CD4-positive, CD25-positive, alpha-beta regulatory T cell (primary cell): ENCODE data around the gene TH. TPM values are rescaled to one million over a fixed set of nuclear protein-coding genes. Genes with fewer than 3 reads are reported as not detected.
"Not testable (repeated sequence)": the region's sequence is repeated elsewhere in the genome, so short reads cannot be mapped to it uniquely, and the experiment has no call there.

ENCODE experiments used
- ATAC-seq, 2 donors: fragments of 150-1000 bp; cut with Tn5 transposase; one replicate each; pipeline ENCODE4 v1.10.0; 2021; ENCODE audit warnings: low read depth in 2 of 2, moderate number of reproducible peaks in 2 of 2, moderate library complexity in 1 of 2
- DNase-seq, 3 donors: peaks; one replicate each; pipeline versions ENCODE4 v3.0.0 to v3.0.0-alpha.2; 2012 to 2022; ENCODE audit warnings: mixed read lengths in 1 of 3
- H3K27ac ChIP-seq: one replicate; pipeline ENCODE4 v1.7.0; 2013; ENCODE audit warnings: mild to moderate bottlenecking, low read length; ENCODE audit not compliant: insufficient read depth, poor library complexity, severe bottlenecking
- H3K27me3 ChIP-seq: one replicate; pipeline ENCODE4 v1.7.0; 2013; ENCODE audit warnings: low read length; ENCODE audit not compliant: control insufficient read depth, insufficient read depth
- H3K36me3 ChIP-seq: one replicate; pipeline ENCODE4 v1.7.0; 2013; ENCODE audit warnings: mild to moderate bottlenecking, low read length, moderate library complexity; ENCODE audit not compliant: control insufficient read depth, insufficient read depth
- H3K4me1 ChIP-seq: 2 replicates; pipeline ENCODE4 v1.7.0; 2013; ENCODE audit warnings: mild to moderate bottlenecking, low read length; ENCODE audit not compliant: insufficient read depth, control insufficient read depth, poor library complexity, severe bottlenecking
- H3K4me3 ChIP-seq: one replicate; pipeline ENCODE4 v1.7.0; 2013; ENCODE audit warnings: low read depth, mild to moderate bottlenecking, low read length, moderate library complexity
- H3K9me3 ChIP-seq, 2 experiments: 1 replicate in 1 of 2; 2 replicates in 1 of 2; pipeline ENCODE4 v1.7.0; 2013; ENCODE audit warnings: low read length in 2 of 2, mild to moderate bottlenecking in 1 of 2, moderate library complexity in 1 of 2; ENCODE audit not compliant: control insufficient read depth in 2 of 2
- H3K27ac Mint-ChIP-seq, 3 donors: one replicate each; pipeline ENCODE4 v1.8.0; 2020 to 2022; ENCODE audit warnings: mild to moderate bottlenecking in 3 of 3, mixed read lengths in 3 of 3, moderate library complexity in 2 of 3
- H3K27me3 Mint-ChIP-seq: one replicate; pipeline ENCODE4 v1.8.0; 2022; ENCODE audit warnings: mild to moderate bottlenecking, mixed read lengths
- H3K36me3 Mint-ChIP-seq: one replicate; pipeline ENCODE4 v1.8.0; 2020; ENCODE audit warnings: mixed read lengths
- H3K4me1 Mint-ChIP-seq, 4 donors: one replicate each; pipeline ENCODE4 v1.8.0; 2020 to 2022; ENCODE audit warnings: mixed read lengths in 4 of 4, mild to moderate bottlenecking in 1 of 4
- H3K4me3 Mint-ChIP-seq, 4 donors: one replicate each; pipeline ENCODE4 v1.8.0; 2020 to 2022; ENCODE audit warnings: mild to moderate bottlenecking in 4 of 4, mixed read lengths in 4 of 4, moderate library complexity in 3 of 4
- H3K9me3 Mint-ChIP-seq, 7 donors: one replicate each; pipeline ENCODE4 v1.8.0; 2020 to 2022; ENCODE audit warnings: mixed read lengths in 7 of 7, mild to moderate bottlenecking in 3 of 7, moderate library complexity in 2 of 7
- polyA plus RNA-seq, 4 donors: library from polyadenylated mRNA; unstranded; fragments of 300-500 nt; fragmentation: Illumina TruSeq; gene quantifications; one replicate each; pipeline ENCODE4 v1.2.3, GENCODE V29; 2021
- total RNA-seq: library from RNA; stranded (reverse); gene quantifications from one replicate; pipeline ENCODE4 v1.2.3, GENCODE V29; 2022

The TH gene
- total and polyA plus RNA-seq, 5 donors from 2014 or later = not detected

DNA sequence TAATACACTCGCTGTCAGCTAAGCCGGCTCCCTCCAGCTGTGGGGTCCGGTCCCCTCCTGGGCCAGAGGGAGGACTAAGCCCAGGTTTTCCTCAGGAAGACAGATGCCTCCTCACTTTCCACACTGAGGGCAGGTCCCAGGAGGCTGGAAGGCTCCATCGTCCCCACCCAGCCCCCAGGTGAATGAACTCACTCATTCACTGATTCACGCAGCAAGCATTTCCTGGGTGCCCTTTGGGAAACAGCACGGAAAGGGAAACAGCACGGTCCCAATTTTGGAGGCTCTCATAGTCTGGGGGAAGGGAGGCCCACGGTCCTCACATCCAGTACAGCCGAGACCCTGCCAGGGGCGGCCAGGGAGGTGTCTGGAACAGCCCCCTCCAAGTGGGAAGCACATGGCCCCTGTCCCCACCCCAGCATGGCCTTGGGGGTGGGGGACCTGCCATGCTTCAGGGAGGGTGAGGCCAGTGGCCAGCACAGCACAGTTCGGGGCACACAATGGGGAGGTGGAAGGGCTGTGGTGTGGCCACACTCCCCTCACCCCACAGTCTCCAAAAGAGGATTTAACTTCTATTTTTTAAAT, 9.3 kb upstream of the TH start:
- Mint-ChIP-seq H3K27ac (no peak overlapping the region), H3K4me3 (no peak overlapping the region), H3K36me3 (no peaks in the 10 kb centered on the region), H3K9me3 (no peaks in the 10 kb centered on the region), H3K4me1 (peaks cover 0 to 2% (median 0%) of the 10 kb centered on the region in 4 donors), H3K27me3 (no peaks in the 10 kb centered on the region)
- ATAC-seq (no peak), DNase-seq (no peak)
- no peaks in the 10 kb centered on the region for H3K36me3 ChIP-seq
- no peaks in the 10 kb centered on the region for H3K4me1 ChIP-seq
- no peaks in the 10 kb centered on the region for H3K27me3 ChIP-seq
- no peak overlapping the region for H3K4me3 ChIP-seq
- H3K27ac ChIP-seq = no peak overlapping the region
- no peaks in the 10 kb centered on the region for H3K9me3 ChIP-seq

DNA sequence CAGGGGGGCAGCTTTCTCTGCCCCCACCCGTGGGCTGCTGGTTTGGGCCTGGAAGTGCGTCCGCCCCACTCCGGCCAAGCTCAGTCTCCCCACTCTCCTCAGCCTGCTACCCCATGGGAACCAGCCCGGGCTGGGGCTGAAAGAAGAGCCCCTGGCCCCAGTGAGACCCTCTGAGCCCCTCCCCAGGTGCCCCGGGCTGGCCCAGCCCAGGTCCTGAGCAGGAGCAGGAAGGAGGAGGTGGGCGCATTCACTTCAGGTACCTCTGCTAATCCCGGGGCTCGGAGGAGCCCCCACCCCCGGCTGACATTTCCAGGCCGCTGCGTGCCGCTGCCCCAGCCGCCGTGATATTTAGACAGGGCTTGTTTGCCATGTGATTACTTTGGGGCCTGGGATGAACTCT, 8.7 kb upstream of the TH start:
- no peaks in the 10 kb centered on the region for H3K36me3 Mint-ChIP-seq
- no peak overlapping the region for H3K27ac Mint-ChIP-seq
- no peaks in the 10 kb centered on the region for H3K4me1 ChIP-seq
- H3K4me1 Mint-ChIP-seq = peaks cover 0 to 2% (median 0%) of the 10 kb centered on the region in 4 donors
- ATAC-seq (no peak), DNase-seq (no peak)
- H3K4me3 ChIP-seq = no peak overlapping the region
- no peaks in the 10 kb centered on the region for H3K9me3 ChIP-seq
- H3K27me3 ChIP-seq = no peaks in the 10 kb centered on the region
- H3K27ac ChIP-seq = no peak overlapping the region
- H3K4me3 Mint-ChIP-seq = no peak overlapping the region
- no peaks in the 10 kb centered on the region for H3K9me3 Mint-ChIP-seq
- H3K27me3 Mint-ChIP-seq = no peaks in the 10 kb centered on the region
- H3K36me3 ChIP-seq = no peaks in the 10 kb centered on the region

DNA sequence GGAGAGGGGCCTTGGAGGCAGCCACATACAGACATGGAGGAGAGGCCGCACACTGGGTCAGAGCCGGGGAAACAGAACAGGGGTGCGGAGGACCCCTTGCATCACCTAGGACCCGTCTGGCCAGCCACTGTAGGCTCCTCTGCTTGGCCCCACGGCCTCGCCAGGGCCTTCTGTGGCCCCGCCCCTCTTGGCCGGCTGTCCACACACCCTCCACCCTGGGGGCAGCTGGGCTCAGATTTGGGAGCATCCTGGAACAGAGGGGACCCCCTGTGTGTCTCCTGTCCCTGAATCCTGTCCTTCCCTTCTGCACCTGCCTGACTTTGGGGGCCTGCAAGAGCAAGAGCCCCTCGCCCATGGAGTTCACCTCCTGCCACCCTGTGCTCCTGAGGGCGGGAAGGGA, 7.9 kb upstream of the TH start:
- H3K4me1 Mint-ChIP-seq = no peaks in the 10 kb centered on the region
- Histone ChIP-seq H3K4me3 (no peak overlapping the region), H3K27me3 (no peaks in the 10 kb centered on the region), H3K9me3 (no peaks in the 10 kb centered on the region), H3K36me3 (no peaks in the 10 kb centered on the region), H3K4me1 (no peaks in the 10 kb centered on the region), H3K27ac (no peak overlapping the region)
- no peaks in the 10 kb centered on the region for H3K9me3 Mint-ChIP-seq
- no peak overlapping the region for H3K4me3 Mint-ChIP-seq
- peak overlapping the region in 1 of 3 donors; percentile 46 for H3K27ac Mint-ChIP-seq
- no peaks in the 10 kb centered on the region for H3K36me3 Mint-ChIP-seq
- DNase-seq (no peak), ATAC-seq (no peak)
- H3K27me3 Mint-ChIP-seq = no peaks in the 10 kb centered on the region

DNA sequence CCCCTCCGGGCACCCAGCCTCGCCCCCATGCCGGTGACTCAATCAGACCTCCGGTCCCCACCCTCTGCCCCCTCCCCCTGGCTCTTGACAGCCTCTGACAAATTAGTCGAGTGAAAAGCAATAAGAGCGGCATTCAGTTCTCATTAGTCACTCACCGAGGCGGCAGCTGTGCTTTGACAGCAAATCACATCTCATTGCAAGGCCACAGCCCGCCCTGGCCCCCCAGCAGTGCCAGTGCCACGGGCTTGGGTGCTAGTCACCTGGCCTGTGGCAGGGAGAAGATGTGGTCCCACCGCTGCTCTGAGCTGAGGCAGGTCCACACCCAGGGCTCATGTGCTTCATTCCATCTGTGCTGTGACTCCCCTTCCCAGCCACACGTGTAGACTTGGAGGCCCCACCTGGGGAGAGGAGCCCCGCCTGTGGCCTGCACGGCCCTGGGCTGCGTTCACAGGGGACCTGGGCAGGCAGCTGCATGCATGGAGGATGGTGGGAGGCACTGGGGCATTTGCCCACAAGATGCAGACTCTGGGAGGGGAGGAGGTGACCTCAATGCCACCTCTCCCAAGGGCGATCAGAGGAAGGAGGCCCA, 7.4 kb upstream of the TH start:
- H3K4me1 ChIP-seq = no peaks in the 10 kb centered on the region
- H3K36me3 ChIP-seq = no peaks in the 10 kb centered on the region
- ATAC-seq (no peak), DNase-seq (no peak)
- H3K4me3 Mint-ChIP-seq = no peak overlapping the region
- peak overlapping the region in 1 of 3 donors; percentile 46 for H3K27ac Mint-ChIP-seq
- no peak overlapping the region for H3K27ac ChIP-seq
- no peaks in the 10 kb centered on the region for H3K9me3 ChIP-seq
- H3K27me3 ChIP-seq = no peaks in the 10 kb centered on the region
- H3K9me3 Mint-ChIP-seq = no peaks in the 10 kb centered on the region
- no peaks in the 10 kb centered on the region for H3K36me3 Mint-ChIP-seq
- no peaks in the 10 kb centered on the region for H3K4me1 Mint-ChIP-seq
- H3K4me3 ChIP-seq = no peak overlapping the region
- H3K27me3 Mint-ChIP-seq = no peaks in the 10 kb centered on the region

DNA sequence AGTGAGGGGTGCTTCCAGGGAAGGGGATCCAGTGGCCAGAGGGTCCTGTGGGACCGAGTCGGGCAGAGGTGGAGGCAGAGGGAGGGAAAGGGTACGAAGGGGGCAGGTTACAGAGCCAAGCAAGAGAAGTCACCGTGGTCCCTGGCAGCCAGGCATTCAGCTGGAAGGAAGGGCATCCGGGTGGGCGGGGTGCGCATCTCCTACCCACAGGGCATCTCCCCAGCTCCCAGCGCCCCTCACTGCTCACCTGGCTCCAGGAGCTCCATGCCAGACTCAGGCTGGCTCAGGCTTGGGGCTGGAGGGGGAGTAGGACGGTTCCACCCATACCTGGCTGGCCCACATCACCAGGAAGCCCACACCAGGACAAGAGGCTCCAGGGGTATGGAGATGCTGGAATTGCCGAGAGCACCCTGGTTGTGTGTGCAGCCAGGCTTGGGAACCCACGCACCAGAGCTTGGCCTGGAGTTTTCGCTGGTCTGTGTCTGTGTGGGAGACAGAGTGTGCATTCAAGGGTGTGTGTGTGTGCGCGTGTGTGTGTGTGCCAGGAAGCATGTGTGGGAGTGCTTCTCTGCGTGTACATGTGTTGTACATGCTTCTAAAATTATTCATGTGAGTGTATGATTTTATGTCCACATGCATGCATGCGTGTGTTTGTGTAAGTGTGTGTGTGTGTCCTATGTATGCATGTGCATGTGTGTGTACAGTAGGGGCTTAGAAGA, 6.6 kb upstream of the TH start:
- H3K4me3 Mint-ChIP-seq, H3K27me3 Mint-ChIP-seq, H3K27ac ChIP-seq, H3K4me3 ChIP-seq, H3K9me3 ChIP-seq, H3K4me1 ChIP-seq, H3K9me3 Mint-ChIP-seq, DNase-seq, H3K36me3 ChIP-seq, H3K27ac Mint-ChIP-seq, ATAC-seq, H3K27me3 ChIP-seq, H3K36me3 Mint-ChIP-seq, H3K4me1 Mint-ChIP-seq: not testable (repeated sequence)

DNA sequence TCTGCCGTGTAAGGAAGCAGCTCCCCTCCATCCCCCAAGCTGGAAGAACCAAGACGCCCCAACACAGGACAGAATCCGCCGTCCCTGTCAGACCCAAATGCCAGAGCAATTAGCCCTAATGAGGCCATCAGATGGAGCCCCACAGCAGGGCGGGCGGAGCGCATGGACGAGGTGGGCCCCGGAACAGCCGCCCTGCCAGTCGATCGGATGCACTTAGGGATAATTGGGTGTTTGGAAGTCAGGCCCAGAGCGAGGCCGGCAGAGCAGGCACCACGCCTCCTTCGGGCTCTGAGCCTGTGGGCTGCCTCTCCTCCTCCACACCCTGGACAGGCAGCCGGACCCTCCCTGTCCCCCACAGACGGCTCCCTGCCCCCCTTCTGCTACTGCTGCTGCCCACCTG, 5.5 kb upstream of the TH start:
- Mint-ChIP-seq H3K4me3 (no peak overlapping the region), H3K9me3 (no peaks in the 10 kb centered on the region), H3K27me3 (no peaks in the 10 kb centered on the region), H3K27ac (no peak overlapping the region), H3K36me3 (no peaks in the 10 kb centered on the region), H3K4me1 (no peaks in the 10 kb centered on the region)
- DNase-seq (no peak), ATAC-seq (no peak)
- H3K27ac ChIP-seq = no peak overlapping the region
- no peaks in the 10 kb centered on the region for H3K9me3 ChIP-seq
- no peaks in the 10 kb centered on the region for H3K4me1 ChIP-seq
- H3K4me3 ChIP-seq = no peak overlapping the region
- no peaks in the 10 kb centered on the region for H3K27me3 ChIP-seq
- H3K36me3 ChIP-seq = no peaks in the 10 kb centered on the region

- Mint-ChIP-seq H3K4me3 (no peak overlapping the region), H3K27ac (peak overlapping the region in 1 of 3 donors; percentile 60), H3K9me3 (no peaks in the 10 kb centered on the region), H3K36me3 (no peaks in the 10 kb centered on the region), H3K4me1 (no peaks in the 10 kb centered on the region), H3K27me3 (no peaks in the 10 kb centered on the region)
- ATAC-seq = no peak
- DNase-seq = no peak
- no peak overlapping the region for H3K27ac ChIP-seq
- H3K4me3 ChIP-seq = no peak overlapping the region
- no peaks in the 10 kb centered on the region for H3K9me3 ChIP-seq
- no peaks in the 10 kb centered on the region for H3K4me1 ChIP-seq
- H3K27me3 ChIP-seq = no peaks in the 10 kb centered on the region
- H3K36me3 ChIP-seq = no peaks in the 10 kb centered on the region
These were observed 4.8 kb upstream of the TH start for GRCh38 chr11:2176389-2176900.

DNA sequence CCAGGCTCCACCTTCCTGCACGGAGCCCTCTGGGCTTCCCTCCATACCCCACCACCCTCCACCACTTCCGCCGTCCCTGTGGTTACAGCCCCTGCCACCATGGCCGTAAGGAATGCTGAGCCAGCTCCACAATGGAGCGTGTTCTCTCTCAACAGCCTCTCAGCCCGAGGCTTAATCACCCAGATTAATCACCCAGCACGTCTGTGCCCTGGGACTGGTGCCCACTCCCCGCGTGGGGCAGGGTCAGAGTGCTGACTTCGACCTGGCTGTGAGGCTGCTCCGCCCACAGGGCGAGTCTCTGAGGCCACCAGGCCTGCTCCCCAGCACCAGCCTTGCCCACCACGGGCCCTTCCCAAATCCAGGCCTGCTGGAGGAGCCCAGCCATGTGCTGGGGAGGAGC, 4.0 kb upstream of the TH start:
- no peaks in the 10 kb centered on the region for H3K36me3 Mint-ChIP-seq
- H3K4me3 Mint-ChIP-seq = no peak overlapping the region
- Histone ChIP-seq H3K9me3 (no peaks in the 10 kb centered on the region), H3K36me3 (no peaks in the 10 kb centered on the region), H3K4me1 (no peaks in the 10 kb centered on the region), H3K27ac (no peak overlapping the region), H3K27me3 (no peaks in the 10 kb centered on the region), H3K4me3 (no peak overlapping the region)
- no peaks in the 10 kb centered on the region for H3K27me3 Mint-ChIP-seq
- H3K4me1 Mint-ChIP-seq = no peaks in the 10 kb centered on the region
- no peak overlapping the region for H3K27ac Mint-ChIP-seq
- no peaks in the 10 kb centered on the region for H3K9me3 Mint-ChIP-seq
- DNase-seq (no peak), ATAC-seq (no peak)
